HUES48 (cell line): Measurements from ENCODE around the gene ANXA3.

Experiments used
- H3K27ac ChIP-seq: one replicate; pipeline ENCODE4 v1.7.0; 2013; ENCODE audit warnings: low read depth, low read length, inconsistent platforms
- H3K27me3 ChIP-seq: 2 replicates; pipeline ENCODE4 v1.6.1; 2013; ENCODE audit warnings: mild to moderate bottlenecking, low read length; ENCODE audit not compliant: control insufficient read depth, insufficient read depth
- H3K36me3 ChIP-seq: 2 replicates; pipeline ENCODE4 v1.6.1; 2013; ENCODE audit warnings: low read length; ENCODE audit not compliant: control insufficient read depth, insufficient read depth
- H3K4me1 ChIP-seq: 2 replicates; pipeline ENCODE4 v1.6.1; 2013; ENCODE audit warnings: mild to moderate bottlenecking, low read length; ENCODE audit not compliant: control insufficient read depth, insufficient read depth
- H3K4me3 ChIP-seq: 2 replicates; pipeline ENCODE4 v1.5.1; 2013; ENCODE audit warnings: mild to moderate bottlenecking, low read depth, low read length
- H3K9ac ChIP-seq: 2 replicates; pipeline ENCODE4 v1.6.1; 2013; ENCODE audit warnings: mild to moderate bottlenecking, low read depth, low read length, moderate library complexity
- H3K9me3 ChIP-seq: 2 replicates; pipeline ENCODE4 v1.6.1; 2013; ENCODE audit warnings: low read length; ENCODE audit not compliant: control insufficient read depth, insufficient read depth

ANXA3 gene

DNA sequence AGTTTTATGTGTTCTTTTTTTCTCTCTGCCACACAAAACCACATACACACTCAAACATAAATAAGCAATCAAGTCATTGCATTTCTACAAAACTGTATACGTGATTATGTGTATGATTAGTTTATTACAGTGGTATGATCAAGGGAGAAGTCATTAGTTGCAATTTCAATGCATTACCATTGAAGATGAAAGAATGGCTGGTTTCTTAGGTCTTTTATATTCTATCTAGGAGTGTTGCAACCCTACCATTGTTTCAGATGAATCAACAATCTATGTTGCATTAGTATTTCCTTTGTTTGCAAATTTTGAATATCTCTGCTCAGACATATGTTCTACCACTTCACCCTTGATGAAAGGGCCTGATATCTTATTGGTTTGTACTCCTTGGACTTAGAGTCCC, 6.8 kb downstream of the ANXA3 start:
- Histone ChIP-seq H3K36me3 (no peaks in the 10 kb centered on the region), H3K9ac (no peak overlapping the region), H3K27me3 (no peaks in the 10 kb centered on the region; the same call in 1 of the 2 replicates), H3K4me1 (peaks cover 45% of the 10 kb centered on the region), H3K9me3 (no peaks in the 10 kb centered on the region), H3K27ac (no peak overlapping the region), H3K4me3 (no peak overlapping the region)

GRCh38 chr4:78560296-78560963, 8.9 kb downstream of the ANXA3 start:
- no peaks in the 10 kb centered on the region for H3K27me3 ChIP-seq
- peak overlapping the region; percentile 75 for H3K27ac ChIP-seq
- H3K9ac ChIP-seq = no peak overlapping the region
- H3K4me1 ChIP-seq = peaks cover 42% of the 10 kb centered on the region
- H3K9me3 ChIP-seq = no peaks in the 10 kb centered on the region
- H3K4me3 ChIP-seq = no peak overlapping the region
- H3K36me3 ChIP-seq = no peaks in the 10 kb centered on the region

DNA sequence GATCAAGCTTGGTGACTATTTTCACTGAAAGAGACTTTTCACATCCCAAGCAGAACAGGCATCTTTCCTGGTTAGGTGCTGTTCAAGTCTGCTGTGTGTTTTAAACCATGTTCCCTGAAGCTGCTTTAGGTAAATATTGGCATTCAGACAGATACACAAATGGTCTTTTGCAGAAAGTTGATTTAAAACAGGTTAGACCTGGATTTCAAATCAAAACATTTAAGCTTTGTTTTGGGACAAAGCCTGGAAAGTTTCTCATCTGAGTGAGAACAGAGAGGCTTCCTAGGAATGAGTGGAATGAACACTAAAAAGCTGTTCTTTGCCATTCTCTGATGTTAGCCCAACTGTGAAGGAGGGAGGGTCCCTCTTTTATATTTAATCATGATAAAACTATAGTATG, 10.1 kb downstream of the ANXA3 start:
- Histone ChIP-seq H3K9me3 (no peaks in the 10 kb centered on the region), H3K4me3 (no peak overlapping the region), H3K36me3 (no peaks in the 10 kb centered on the region), H3K4me1 (peaks cover 53% of the 10 kb centered on the region), H3K27ac (peak overlapping the region; percentile 75), H3K27me3 (no peaks in the 10 kb centered on the region), H3K9ac (no peak overlapping the region)

GRCh38 chr4:78562687-78563086, 11.1 kb downstream of the ANXA3 start:
- no peaks in the 10 kb centered on the region for H3K27me3 ChIP-seq
- H3K36me3 ChIP-seq = no peaks in the 10 kb centered on the region
- no peak overlapping the region for H3K27ac ChIP-seq
- H3K9ac ChIP-seq = no peak overlapping the region
- H3K4me1 ChIP-seq = peaks cover 57% of the 10 kb centered on the region
- H3K9me3 ChIP-seq = no peaks in the 10 kb centered on the region
- H3K4me3 ChIP-seq = no peak overlapping the region

GRCh38 chr4:78565971-78566372, 14.4 kb downstream of the ANXA3 start:
- Histone ChIP-seq H3K4me3 (no peak overlapping the region), H3K27me3 (no peaks in the 10 kb centered on the region), H3K4me1 (peaks cover 69% of the 10 kb centered on the region), H3K9ac (no peak overlapping the region), H3K9me3 (no peaks in the 10 kb centered on the region), H3K27ac (peak overlapping the region; percentile 57), H3K36me3 (no peaks in the 10 kb centered on the region)

DNA sequence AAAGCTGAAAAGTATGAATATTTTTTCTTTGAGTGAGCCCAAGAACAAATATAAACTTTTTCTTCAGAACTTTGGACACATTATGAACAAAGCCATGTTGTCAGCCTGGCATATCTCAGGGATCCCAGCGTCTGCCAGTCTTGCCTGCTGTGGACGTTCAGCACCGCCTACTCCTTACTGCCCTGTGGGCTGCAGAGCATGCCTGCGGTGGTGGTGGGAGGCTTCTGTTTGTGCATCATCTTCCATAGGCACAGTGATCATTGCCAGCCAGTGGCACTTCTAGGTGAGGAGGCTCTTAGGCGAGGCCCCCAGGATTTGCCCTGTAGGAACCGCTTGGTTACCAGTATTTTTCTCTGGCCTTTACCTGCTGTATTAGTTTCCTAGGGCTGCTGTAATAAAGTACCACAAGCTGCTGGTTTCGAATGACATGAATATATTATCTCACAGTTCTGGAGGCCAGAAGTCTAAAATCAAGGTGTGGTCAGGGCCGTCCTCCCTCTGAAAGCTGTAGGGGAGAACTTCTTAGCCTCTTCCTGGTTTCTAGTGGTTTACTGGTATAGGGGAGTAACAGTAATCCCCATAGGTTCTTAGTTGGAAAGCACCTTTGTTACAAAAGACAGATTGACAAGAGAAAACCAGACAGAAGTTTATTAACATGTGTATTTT, 15.4 kb downstream of the ANXA3 start:
- Histone ChIP-seq H3K27me3 (no peaks in the 10 kb centered on the region), H3K4me1 (peaks cover 59% of the 10 kb centered on the region), H3K4me3 (no peak overlapping the region), H3K9ac (no peak overlapping the region), H3K27ac (peak overlapping the region; percentile 65), H3K9me3 (no peaks in the 10 kb centered on the region), H3K36me3 (no peaks in the 10 kb centered on the region)

DNA sequence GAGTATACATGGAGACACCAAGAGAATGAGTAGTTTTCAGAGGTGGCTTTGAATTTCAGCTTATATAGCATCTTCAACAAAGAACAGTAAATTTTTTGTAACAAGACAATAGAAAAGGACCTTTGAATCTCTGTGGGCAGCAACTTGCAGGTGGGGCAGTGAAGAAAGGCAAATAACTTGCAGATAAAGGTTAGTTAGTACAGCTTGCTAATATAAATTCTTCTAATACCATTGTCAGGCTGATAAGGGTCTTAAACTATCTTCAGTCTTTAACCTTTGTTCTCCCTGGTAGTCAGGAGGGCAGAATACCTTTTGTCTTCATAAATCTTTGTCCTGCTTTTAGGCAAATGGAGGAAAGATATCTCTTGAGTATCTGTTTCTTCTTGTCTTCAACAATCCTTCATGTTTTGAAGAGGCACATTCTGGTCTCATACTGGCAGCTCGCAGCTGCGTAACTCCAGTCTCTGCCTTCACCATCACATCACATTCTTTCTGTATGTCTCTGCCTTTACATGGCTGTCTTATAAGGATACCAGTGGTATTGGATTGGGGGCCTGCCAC, 16.0 kb downstream of the ANXA3 start:
- H3K27ac ChIP-seq = peak overlapping the region; percentile 65
- H3K9ac ChIP-seq = no peak overlapping the region
- no peak overlapping the region; the same call in 1 of the 2 replicates for H3K4me3 ChIP-seq
- no peaks in the 10 kb centered on the region for H3K9me3 ChIP-seq
- peaks cover 53% of the 10 kb centered on the region for H3K4me1 ChIP-seq
- no peaks in the 10 kb centered on the region for H3K27me3 ChIP-seq
- no peaks in the 10 kb centered on the region for H3K36me3 ChIP-seq

DNA sequence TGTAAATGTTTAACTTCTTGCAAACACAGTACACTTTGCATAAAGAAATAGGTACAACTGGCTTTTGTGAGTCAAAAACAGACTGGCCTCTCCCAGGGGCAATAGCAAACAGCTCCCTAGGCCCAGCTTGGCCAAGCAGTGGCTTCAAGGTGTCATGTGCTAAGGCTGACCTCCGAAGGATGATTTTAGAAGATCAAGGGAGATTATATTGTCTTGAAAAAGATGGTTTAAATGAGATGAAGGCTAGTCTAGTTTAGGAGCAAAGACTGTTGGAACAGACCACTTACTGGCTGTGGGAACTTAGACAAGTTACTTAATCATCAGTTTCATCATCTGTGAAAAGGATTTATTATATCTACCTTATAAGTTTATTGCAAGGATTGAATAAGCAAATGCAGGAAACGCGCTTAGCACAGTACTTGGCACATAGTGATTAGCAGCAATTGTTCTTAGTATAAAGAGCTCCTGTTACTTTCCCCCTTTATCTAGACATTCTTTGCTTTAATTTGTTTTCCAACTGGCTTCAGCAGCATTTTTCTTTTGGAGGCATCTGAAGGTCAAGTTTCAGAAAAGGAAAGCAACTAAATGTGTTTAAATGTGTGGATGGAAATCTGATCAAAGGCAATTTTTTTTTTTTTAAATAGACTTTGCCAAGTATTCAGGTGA, 17.2 kb downstream of the ANXA3 start:
- H3K4me1 ChIP-seq = peaks cover 45% of the 10 kb centered on the region
- H3K36me3 ChIP-seq = no peaks in the 10 kb centered on the region
- H3K9ac ChIP-seq = no peak overlapping the region
- no peak overlapping the region for H3K4me3 ChIP-seq
- no peaks in the 10 kb centered on the region for H3K9me3 ChIP-seq
- no peaks in the 10 kb centered on the region for H3K27me3 ChIP-seq
- H3K27ac ChIP-seq = no peak overlapping the region

GRCh38 chr4:78569306-78569821, 17.8 kb downstream of the ANXA3 start:
- Histone ChIP-seq H3K27me3 (no peaks in the 10 kb centered on the region), H3K27ac (peak overlapping the region; percentile 23), H3K36me3 (no peaks in the 10 kb centered on the region), H3K4me3 (no peak overlapping the region), H3K9ac (no peak overlapping the region), H3K9me3 (no peaks in the 10 kb centered on the region), H3K4me1 (peaks cover 45% of the 10 kb centered on the region)

DNA sequence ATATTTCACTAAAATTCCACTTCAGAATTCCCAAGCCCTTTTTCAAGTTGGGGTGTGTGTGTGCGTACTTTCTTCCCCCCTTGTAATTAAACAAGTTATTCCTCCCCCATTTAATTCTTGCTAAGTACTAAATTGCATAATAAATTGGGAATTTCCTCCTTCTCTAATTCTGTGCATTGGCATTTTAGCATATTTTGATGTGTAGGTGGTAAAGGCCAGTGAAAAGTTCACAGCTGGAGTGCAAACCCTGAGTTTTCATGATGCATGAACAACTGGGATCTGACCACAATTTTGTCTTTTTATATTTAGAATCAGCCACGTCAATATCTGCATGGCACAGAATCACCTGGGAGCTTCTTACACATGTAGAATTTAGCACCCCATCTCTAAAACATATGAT, 18.5 kb downstream of the ANXA3 start:
- no peak overlapping the region for H3K27ac ChIP-seq
- H3K27me3 ChIP-seq = no peaks in the 10 kb centered on the region
- H3K36me3 ChIP-seq = no peaks in the 10 kb centered on the region
- no peak overlapping the region for H3K9ac ChIP-seq
- H3K9me3 ChIP-seq = no peaks in the 10 kb centered on the region
- no peak overlapping the region for H3K4me3 ChIP-seq
- H3K4me1 ChIP-seq = peaks cover 45% of the 10 kb centered on the region

- Histone ChIP-seq H3K27ac (no peak overlapping the region), H3K36me3 (no peaks in the 10 kb centered on the region), H3K4me1 (peaks cover 30% of the 10 kb centered on the region), H3K27me3 (no peaks in the 10 kb centered on the region), H3K9ac (no peak overlapping the region), H3K9me3 (no peaks in the 10 kb centered on the region), H3K4me3 (no peak overlapping the region)
Observed at GRCh38 chr4:78571804-78572203, 20.2 kb downstream of the ANXA3 start.
